ENCODE data around the gene KCNJ4.

KCNJ4 gene

DNA sequence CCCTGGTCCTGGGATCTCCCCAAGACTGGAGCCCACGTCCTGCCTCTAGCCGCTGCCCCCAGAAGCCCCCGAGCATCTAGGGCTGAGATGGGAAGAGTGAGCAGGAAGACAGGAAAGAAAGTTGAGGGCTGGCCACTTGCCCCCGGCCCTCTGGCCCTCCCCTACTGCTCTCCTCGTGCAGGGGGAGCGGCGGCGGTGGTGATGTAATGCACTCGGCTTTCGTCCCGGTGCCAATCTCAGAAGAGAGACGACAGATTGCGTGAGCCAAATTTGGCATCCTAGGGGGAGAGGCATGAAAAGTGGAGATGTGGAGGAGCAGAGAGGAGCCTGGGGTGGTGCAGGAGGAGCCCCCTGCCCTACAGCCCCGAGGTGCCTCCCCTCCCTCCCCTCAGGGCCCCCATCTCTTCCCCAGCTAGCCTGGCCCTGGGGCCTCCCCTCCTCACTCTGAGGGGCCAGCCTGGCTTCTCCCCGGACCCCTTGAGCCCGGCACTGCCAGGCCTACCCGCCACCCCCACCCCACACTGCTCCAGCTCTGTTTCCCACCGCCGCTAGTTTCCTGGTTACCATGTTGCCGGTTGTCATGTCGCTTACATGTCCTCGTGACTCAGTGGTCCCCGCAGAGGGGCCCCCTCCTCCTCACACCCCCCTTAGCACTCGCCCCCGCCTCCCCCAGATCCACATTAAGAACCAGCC is 2.5 kb downstream of the KCNJ4 start:
- DNase-seq (ENCODE audit: low spot score) = peak; percentile 82

DNA sequence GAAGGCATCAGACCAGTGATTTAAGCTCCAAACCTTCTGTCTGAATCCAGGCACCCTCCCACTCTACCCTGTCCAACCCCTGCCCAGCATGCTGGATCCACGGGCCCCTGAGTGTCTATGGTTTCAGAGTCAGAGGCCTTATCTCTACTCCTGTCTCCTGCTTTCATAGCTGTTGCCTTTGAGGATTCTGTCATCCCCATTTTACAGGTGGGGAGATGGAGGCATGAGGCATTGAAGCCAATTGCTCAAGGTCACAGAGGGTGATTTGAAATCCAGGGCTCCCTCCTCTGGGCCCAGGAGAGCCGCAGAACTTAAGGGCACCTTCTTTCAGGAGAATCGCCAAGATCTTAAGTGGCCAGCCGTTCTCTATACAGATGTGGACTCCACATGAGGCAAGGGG is 3.1 kb downstream of the KCNJ4 start:
- no peak for DNase-seq (ENCODE audit: low spot score)

DNA sequence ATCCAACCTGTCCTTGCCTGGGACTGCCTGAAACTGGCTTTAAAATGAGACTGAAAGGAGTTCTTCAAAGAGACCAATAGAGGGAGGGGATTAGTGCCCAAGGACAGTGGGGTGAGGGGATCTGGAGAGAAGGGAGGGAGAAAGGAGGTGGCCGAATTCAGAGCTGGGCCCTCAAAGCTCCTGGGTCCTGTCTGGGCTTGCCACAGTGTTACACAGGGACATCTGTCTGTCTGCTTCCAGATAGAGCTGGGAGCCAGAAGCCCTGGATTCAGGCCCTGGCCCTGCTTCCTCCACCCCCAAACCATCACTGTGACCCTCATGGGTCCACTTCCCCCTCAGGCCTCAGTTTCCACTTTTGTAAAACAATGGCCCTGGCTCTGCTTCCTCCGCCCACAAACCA is 3.6 kb downstream of the KCNJ4 start:
- DNase-seq (ENCODE audit: low spot score) = no peak

DNA sequence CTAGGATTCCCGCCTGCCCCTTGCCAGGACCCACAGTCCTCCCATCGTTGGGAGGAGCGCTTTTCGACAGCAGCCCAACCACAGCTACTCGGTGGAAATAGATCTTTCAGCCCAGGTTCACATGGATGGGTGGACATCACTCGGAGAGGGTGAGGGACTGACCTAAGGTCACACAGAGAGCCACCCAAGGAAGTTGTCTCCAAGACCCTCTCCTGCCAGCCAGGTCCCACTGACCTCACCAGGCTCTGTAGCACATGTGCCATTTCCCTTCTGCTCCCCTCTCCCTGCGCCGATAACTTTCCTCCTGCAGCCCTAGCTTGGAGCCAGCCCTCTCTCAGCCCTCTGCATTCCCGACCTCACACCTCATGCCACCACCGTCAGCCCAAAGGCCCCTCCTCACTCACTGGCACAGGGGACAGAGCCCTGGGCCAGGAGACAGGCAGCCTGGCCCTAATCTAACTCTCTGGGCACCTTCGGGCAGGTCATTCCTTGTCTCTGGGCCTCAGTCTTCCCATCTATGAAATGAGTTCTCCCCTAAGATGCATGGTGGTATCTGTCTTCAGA is 4.7 kb downstream of the KCNJ4 start:
- no peak for DNase-seq (ENCODE audit: low spot score)

DNA sequence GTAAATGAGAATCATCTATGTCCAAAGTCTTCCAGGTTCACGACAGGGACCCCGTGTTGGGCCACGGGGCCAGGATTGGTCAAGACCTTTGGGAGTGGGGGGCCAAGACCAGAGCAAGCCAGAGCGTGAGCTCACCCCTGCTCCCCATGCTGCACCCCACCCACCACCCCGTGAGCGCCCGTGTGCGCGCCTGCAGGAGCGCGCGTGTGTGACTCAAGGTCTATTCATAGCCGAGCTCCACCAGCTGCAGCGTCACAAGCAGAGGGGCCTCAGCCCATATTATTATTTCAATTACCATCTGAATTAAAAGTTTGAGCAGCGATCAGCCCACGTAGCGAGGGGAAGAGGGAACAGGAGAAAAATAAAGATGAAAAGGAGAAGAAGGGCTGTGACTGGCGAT is 5.2 kb downstream of the KCNJ4 start:
- no peak for DNase-seq (ENCODE audit: low spot score)

DNA sequence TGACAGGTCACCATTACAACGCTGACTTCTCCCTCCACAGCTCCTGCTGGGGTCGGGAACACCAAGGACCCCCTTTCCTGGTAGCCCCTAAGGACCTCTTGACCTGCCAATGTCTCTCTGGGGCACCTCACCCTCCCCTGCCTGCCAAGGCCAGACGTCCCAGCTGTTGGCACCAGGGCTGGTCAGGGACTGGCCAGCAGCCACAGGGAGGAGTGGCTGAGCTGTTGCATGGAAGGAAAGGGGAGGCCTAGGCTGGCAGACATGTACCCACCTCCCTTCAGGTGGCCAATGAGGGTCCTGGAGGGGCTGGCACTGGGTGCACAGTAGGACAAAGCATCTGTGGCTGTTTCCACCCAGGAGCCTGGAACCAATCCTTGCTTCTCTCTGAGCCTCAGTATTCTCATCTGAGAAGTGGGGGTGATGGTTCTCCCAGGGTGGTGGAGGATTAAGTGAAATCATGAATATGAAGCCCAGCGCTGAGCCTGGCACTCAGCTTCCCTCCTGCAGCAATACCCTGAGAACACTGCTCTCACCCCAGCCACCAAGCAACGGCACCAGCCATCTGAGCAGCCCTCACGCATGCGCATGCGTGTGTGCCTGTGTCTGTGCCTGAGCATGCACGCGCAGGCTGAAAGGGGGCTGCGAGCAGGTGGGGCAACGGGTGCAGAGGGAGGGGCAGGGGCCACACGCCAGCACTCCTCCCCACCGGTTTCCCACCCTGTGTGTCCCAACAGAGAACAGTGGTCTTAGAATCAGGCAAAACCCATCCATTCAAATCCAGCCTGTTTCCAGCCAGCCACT is 5.9 kb downstream of the KCNJ4 start:
- no peak for DNase-seq (ENCODE audit: low spot score)

DNA sequence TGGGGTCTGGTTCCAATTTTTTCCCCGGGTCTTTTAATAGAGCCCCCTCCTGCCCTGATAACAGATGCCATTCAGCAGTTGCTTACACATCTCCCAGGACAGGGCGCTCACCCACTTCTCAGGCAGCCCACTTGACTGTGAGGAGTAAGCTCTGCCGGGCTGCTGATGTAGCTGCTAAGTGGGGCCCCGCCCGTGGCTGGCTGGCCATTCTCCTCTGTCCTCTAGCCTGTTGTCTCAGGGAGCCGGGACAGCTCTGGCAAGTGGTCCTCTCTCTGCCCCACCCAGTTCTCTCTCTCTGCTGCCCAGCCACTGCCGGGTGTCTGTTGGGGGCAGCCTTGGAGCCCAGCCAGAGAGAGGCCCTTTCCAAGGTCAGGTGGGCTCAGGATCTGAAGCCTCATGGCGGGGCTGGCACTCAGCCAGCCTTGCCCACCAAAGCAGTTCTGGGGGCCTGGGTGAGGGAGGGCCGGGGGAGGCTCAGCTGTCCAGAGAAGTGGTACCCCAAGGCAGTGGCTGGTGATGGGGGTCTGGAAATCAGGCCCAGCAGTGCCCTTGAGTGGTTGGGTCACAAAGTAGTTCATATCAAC is 8.9 kb downstream of the KCNJ4 start:
- DNase-seq (ENCODE audit: low spot score) = peak; percentile 51

DNA sequence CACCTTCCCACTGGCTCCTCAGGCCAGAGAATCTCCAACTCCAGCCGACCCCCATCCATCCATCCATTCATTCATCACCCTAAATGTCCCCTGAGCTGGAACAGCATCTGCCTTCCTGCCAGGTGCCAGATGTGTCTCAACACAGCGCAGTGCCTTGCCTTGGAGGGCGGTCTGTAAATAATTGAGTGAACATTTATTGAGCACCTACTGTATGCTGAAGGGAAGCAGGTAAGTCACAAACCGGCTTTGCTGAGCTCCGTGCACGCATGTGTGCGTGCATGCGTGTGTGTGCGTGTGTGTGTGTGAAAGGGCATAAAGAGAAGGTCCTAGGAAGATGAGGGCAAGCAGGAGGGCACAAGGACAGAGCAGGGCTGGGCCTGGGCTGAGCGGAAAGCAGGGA is 10.2 kb downstream of the KCNJ4 start:
- DNase-seq (ENCODE audit: low spot score) = no peak

DNA sequence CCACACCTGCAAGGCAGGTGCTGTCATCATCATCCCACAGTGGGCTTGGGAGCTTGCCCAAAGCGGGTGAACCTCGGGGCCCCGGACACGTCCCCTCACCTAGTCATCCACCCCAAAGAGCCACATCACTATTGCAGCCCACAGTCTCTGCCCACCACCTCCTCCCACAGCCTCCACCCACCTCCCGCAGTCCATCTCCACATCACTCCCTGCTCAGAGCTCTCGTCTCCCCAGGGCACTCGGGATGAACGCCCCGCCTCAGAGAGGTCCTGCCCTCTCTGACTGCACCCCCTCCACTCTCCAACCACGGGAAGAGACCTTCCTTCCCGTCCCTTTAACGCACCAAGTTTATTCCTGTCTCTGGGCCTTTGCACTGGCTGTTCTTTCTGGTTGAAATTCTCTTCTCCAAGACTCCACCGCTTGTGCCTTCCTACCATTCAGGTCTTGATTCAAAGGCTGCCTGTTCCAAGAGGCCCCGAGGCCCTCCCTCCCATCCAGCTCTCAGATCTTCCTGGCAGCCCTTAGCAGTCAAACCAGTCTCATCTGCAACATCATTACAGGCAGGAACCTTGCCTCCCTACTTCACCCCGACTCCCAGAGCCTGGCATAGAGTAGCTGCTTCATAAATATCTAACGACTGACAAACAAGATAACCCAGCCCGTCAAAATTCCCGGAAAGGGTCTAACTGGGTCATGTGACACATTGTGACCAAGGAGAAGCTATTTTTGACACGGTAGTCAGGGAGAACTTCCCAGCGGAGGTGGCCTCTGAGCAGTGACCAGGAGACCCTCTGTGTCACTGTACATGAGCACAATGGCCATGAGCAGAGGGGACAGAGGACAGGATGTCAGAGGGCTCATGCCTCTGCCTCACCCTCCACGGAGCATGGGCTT is 11.1 kb downstream of the KCNJ4 start:
- no peak for DNase-seq (ENCODE audit: low spot score)

DNA sequence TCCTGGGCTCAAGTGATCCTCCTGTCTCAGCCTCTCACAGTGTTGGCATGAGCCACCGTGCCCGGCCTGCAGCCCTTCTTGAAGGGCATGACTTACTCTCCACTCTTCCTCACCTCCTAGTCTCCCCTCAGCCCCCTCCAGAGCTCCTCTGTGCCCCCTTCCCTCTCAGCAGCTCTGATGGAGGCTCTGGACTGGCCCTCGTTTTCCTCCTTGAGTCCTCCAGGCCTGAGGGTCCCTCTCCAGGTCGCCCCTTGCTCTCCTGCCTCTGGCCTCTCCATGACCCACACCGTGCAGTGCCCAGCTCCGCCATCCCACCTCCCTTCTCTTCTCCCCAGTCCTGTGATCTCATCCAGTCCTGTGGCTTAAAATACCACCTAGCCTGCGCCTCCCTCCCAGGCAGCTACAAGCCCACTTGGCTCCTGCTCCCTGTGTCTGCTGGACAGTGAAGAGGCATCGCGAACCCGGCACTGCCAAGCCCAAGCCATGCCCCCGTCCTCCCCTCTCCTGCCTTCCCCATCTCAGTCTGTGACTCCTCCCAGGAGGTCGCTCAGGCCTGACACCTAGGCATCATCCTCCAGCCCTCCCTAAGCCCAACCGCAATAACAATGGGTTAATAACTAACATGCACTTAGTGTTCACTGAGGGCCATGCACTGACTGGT is 11.9 kb downstream of the KCNJ4 start:
- DNase-seq (ENCODE audit: low spot score) = no peak

DNA sequence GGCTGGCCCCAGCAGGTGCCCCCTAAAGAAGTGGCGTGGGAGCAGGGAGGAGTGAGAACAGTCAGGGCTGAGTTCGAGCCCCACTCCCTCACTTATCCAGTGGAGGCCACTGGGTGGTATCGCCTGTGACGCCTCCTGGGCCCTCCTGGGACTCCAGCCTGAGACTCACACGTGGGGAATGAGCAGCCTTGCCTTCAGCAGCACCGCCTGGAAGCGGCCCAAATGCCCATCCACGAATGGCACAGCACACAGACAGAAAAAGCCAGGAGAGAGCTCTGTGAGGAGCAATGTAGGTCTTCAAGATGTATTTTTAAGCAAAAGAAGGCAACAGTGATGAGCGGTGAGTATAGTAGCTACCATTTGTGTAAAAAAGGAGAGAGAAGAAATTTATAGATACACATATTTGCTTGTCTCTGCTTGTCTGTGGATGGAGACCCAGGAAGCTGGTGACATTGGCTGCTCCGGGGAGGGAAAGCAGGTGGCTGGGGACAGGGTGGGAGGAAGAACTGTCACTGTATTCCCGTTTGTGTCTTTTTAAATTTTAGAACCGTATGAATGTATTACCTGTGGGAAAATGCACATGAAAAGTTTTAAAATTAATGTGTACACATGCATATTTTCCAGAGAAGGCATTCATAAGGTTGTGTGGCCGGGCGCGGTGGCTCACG is 13.2 kb downstream of the KCNJ4 start:
- DNase-seq (ENCODE audit: low spot score) = no peak

DNA sequence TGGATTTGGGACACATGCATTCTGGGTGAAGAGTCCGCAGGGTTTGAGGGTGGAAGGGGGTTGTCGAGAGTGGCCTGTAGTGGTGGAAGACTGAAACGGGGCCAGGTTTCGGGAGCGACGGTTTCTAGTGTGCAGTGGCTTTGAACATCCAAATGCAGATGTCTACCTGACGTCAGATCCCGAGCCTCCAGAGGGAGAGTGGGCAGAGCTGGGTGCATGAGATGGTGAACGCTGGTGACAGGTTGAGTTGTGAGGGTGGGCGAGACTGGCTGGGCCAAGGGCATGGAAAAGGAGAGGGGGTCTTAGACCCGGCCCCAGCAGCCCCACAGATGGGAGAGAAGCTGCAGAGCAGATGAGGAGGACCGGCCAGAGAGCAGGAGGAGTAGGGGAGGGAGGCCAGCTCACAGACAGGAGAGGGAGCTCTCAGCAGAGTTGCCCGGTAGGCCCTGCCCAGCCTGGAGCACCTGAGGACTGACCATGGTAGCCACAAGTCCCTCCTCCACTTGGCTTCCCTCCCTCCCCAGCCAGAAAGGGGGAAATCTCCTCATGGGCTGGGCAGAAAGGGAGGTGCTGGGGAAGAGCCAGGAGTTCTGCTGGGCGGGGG is 14.2 kb downstream of the KCNJ4 start:
- DNase-seq (ENCODE audit: low spot score) = no peak

DNA sequence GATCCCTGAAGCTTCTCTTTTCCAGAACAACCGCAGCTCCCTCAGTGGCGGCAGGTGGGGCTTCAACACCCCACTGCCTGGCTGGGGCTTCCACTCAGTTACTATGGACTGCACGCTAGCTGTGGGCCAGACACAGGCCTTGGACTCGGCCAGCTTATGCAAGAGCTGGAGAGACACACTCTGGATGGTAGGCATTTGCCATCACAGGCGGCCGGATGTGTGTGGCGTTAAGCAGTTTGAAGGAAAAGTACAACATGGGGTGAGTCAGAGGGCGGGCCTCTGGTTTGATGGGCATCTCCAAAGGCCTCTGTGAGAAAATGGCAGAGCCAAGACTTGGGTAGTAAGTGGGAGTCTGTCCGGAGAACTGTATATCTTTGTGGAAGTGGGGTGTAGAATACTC is 17.6 kb downstream of the KCNJ4 start:
- DNase-seq (ENCODE audit: low spot score) = no peak

DNA sequence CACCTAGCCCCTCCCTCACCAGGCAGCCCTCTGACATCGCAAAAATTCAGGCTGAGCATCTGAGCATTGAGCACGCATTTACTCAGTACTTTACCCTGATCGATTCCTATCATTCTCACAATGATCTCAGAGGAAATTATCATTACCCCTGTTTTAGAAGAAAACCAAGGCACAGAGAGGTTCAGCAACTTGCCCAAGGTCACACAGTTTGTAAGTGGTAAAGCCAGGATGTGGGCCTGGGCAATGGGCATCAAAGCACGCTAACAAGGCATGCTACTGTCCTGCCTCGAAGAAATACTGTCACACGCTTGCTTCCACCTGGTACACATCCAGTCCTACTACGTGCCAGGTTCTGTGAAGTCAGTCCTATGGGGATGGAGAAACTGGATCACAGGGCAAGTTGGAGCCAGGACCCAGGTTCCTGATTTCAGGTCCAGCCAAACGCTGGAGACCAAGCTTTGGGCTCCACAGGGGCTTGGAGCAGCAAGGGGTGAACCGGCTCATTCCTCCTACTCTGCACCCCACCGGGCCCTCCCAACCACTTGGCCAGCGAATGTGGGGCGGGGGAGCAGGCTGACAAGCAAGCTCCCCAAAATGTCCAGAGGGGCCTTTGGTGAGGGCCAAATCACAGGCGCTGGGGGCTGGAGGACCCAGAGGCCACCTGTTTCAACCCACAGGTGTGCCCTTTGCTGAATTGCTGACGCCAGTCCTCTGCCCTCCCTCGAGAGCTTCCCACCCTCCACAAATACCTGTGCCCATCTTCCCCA is 18.2 kb downstream of the KCNJ4 start:
- DNase-seq (ENCODE audit: low spot score) = no peak

DNA sequence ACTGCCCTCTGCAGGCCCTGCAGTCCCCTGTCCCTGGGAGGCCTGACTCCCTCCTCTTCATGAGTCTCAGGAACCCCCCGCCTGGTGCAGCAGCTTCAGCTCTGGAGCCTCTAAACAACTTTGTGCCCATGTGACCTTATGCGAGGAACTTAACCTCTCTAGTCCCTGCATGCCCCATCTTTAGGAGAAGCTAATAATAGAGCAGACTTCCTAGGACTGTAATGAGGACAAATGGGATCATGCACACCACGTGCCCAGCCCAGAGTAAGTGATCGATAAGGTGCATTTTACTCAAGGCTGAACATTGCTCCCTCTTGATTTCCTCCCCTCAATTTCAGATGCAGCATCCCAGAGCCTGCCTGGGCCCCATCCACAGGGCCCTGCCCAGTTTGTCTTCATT is 19.0 kb downstream of the KCNJ4 start:
- DNase-seq (ENCODE audit: low spot score) = no peak

DNA sequence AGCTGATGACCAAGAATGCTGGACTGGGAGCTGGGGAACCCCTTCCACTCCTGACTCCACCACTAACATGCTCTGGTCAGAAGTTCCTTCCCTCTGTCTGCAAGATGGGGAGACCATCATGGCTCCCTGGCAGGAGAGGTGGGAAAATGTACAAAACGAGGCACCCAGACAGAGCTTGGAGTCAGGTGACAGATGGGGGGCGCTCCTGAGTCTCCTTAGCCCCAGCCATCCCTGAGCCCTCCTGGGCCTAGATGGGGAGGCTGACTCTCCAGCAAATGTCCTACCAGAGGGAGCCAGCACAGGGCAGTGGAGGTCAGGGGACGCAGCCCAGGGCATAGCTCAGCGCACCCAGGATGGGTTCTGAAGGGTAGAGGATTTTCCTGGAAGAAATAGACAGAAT is 20.0 kb downstream of the KCNJ4 start:
- DNase-seq (ENCODE audit: low spot score) = no peak

DNA sequence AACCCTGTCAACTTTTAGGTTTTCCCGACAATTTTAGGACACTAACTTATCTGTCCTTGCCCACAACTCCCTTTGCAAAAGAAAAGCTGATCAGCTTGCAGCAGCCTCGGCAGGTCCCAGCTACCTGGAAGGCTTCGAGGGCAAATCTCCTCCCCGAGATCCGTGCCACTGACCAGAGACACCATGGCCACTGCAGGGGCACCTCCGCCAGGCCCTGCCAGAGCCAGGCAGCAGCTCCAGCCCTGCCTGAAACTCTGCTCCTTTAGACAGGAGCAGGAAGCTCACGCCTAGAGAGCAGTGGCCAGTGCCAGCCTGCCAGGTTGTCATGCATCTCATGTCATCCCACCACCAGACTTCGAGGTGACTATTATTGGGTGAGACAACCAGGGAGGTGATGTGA is 21.1 kb downstream of the KCNJ4 start:
- no peak for DNase-seq (ENCODE audit: low spot score)

DNA sequence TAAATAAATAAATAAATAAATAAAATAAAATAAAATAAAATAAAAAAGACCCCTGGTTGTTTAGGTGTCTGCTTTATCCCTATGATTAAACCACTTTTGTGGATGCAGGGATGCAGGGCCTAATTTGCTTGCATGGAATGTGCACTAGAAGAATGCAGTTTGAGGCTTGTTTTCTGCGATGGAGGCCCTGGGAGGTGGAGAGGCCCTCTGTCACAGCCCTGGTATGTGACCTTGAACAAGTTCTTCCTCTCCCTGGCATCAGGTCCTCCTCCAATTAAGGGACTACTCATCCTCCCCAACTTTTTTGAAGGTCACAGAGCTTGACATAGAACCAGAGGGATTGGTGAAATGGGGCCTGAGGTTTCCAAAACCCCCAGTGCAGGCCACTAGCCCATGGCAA is 22.7 kb downstream of the KCNJ4 start:
- no peak for DNase-seq (ENCODE audit: low spot score)

DNA sequence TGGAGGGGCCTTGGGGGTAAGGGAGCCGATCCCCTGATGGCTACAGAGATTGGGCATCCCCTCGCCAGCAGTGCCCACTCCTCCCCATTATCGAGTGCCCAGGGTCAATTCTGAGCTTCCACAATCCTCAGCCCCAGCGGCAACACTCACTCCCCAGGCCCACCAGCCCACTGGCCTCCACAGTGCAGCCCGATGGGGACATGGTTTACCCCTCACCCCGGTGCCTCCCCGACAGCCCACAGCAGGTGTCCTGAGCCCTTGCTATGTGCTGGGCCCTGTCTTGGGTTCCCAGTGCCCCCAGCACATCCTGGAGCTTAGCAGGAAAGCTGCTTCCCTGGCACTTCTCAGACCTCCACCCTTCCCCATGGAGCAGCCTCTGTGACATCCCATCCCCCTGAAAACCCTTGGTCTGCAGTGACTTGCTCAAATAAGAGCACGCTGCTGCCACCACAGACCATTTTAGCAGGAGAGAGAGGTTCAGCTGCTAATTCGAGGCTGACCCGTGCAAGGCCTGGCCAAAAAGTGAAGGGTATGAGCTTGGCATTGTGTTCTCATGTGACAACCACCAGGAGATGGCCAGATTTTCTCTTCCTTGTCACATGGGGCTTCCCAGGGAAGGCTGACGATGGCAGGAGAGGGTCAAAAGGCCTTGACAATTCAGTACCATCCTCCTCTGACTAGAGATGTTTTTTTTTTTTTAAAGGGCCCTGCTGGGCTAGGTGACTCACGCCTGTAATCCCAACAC is 23.6 kb downstream of the KCNJ4 start:
- no peak for DNase-seq (ENCODE audit: low spot score)

Data from AG20443 (cell line).